CMK (cell line): ENCODE data around the gene ARHGAP21.

Experiments used
- DNase-seq: peaks from one replicate; pipeline ENCODE4 v3.0.0-alpha.2; 2010; ENCODE audit warnings: low read depth

ARHGAP21 gene

GRCh38 chr10:24574161-24574560 is 149.5 kb downstream of the ARHGAP21 start:
- DNase-seq = no peak

- no peak for DNase-seq
Measured at GRCh38 chr10:24571870-24572450, 151.7 kb downstream of the ARHGAP21 start.

- DNase-seq = no peak
Measured at GRCh38 chr10:24570658-24571426, 152.8 kb downstream of the ARHGAP21 start.

GRCh38 chr10:24569828-24570657 is 153.6 kb downstream of the ARHGAP21 start:
- DNase-seq = no peak

- peak; percentile 38 for DNase-seq
Measured at GRCh38 chr10:24569330-24569796, 154.3 kb downstream of the ARHGAP21 start.

- no peak for DNase-seq
Measured at GRCh38 chr10:24568042-24568441, 155.6 kb downstream of the ARHGAP21 start.

- DNase-seq = no peak
Measured at GRCh38 chr10:24561453-24561852, 162.2 kb downstream of the ARHGAP21 start.

GRCh38 chr10:24556750-24557742 is 166.6 kb downstream of the ARHGAP21 start:
- DNase-seq = peak; percentile 53

- no peak for DNase-seq
Measured at GRCh38 chr10:24556126-24556749, 167.4 kb downstream of the ARHGAP21 start.

- no peak for DNase-seq
Measured at GRCh38 chr10:24554036-24554435, 169.7 kb downstream of the ARHGAP21 start.

GRCh38 chr10:24553051-24553612 is 170.6 kb downstream of the ARHGAP21 start:
- DNase-seq = no peak

GRCh38 chr10:24552346-24553016 is 171.2 kb downstream of the ARHGAP21 start:
- no peak for DNase-seq

GRCh38 chr10:24551161-24551560 is 172.5 kb downstream of the ARHGAP21 start:
- no peak for DNase-seq

- DNase-seq = no peak
Measured at GRCh38 chr10:24550680-24551079, 173.0 kb downstream of the ARHGAP21 start.

- no peak for DNase-seq
Measured at GRCh38 chr10:24545585-24545984, 178.1 kb downstream of the ARHGAP21 start.

- no peak for DNase-seq
Measured at GRCh38 chr10:24544776-24545175, 178.9 kb downstream of the ARHGAP21 start.

GRCh38 chr10:24542314-24543270 is 181.1 kb downstream of the ARHGAP21 start:
- DNase-seq = no peak

- no peak for DNase-seq
Measured at GRCh38 chr10:24541239-24541753, 182.4 kb downstream of the ARHGAP21 start.

- no peak for DNase-seq
Measured at GRCh38 chr10:24536636-24537035, 187.1 kb downstream of the ARHGAP21 start.
